GM19328 (cell line): ENCODE measurements around the gene INPP4B.

Experiments used
- ATAC-seq: cut with Tn5 transposase; IDR thresholded peaks from one replicate; pipeline ENCODE4 v1.9.1; 2021; ENCODE audit warnings: mild to moderate bottlenecking, moderate library complexity; ENCODE audit not compliant: unreplicated experiment

INPP4B gene

GRCh38 chr4:142354794-142355420 is 491.2 kb downstream of the INPP4B start:
- ATAC-seq: no peak

DNA sequence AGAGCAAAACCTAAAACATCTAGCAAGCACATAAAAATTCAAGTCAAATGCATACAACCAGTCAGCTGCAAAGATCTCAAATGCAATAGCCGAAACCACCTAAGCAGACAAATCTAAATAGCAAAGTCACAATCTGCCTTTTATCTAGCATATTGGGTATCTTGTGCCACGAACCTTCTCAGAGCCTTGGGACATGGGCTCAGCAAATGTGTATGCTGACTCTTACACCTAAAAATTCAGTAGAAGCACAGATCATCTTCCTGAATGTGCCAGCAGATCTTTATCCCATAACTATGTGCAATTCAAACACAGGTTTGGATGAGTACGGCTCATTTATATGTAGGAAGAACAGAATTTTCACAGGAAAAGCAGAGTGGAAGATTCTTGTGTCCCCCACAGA is 492.1 kb downstream of the INPP4B start:
- ATAC-seq: no peak

DNA sequence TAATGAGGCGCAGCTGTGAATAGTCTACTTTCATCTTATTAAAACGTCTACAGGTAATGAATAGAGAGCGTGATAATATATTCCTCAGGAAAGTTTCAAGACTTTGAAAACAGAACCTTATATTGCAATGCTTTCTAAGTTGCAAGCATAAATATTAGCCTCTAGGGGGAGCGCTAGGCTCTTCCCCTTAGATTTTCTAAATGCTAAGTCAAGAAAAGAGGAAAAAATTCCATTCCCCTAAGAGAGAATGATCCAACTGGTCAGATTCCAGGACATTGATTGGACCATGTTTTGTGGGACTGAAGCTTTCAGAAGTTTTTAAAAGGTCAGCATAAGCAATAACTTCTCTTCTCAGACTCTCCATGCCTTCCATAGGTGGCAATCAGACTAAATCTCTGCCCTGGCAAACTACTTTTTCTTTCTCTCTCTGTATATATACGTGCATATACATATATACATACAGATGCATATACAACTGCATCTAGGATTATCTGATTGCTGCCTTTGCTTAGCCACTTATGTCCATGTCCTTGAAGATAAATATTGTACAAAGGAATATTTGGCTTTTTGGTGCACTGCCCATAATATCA is 492.9 kb downstream of the INPP4B start:
- peak; percentile 53 for ATAC-seq

DNA sequence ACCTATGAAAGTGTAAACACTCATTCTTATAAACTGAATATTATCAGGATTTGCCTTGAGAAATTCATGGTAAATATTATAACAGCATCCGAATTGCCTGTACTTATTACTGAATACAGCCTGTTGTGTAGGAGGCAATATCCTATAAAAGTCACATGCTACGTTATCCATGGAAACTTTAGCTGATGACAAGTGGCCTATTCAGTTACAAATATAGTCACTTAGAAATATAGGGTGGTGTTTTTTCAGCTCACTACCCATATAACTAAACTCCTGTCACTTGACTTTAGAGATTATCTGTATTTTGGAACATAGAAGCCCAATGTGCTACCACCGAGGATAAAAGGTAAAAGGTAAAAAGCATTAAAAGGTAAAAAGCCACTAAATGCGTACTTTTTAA is 493.4 kb downstream of the INPP4B start:
- no peak for ATAC-seq

- no peak for ATAC-seq
Measured at GRCh38 chr4:142351958-142352357, 494.1 kb downstream of the INPP4B start.

GRCh38 chr4:142350871-142351270 is 495.2 kb downstream of the INPP4B start:
- ATAC-seq: no peak

GRCh38 chr4:142348613-142349021 is 497.5 kb downstream of the INPP4B start:
- ATAC-seq: no peak

- ATAC-seq: no peak
Measured at GRCh38 chr4:142347241-142347640, 498.9 kb downstream of the INPP4B start.

DNA sequence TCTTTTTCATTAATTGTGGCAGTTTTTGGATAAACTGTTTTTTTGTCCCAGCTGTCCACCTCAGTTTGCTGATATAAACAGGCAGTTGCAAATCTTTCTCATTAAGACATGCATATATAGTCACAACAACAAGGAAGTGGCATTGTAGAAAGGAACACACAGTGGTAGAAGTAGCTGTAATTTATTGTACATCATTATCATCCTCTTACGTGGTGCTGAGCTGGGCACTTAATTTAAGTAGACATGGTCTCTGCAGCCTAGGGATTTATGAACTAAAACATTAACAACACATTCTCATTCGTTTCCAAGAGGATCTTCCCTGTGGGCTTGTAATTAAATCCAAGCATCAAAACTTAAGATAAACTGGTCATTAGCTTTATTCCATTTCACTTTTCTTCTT is 500.2 kb downstream of the INPP4B start:
- no peak for ATAC-seq

GRCh38 chr4:142341268-142341667 is 504.8 kb downstream of the INPP4B start:
- ATAC-seq: no peak

GRCh38 chr4:142339053-142339452 is 507.0 kb downstream of the INPP4B start:
- ATAC-seq: no peak

DNA sequence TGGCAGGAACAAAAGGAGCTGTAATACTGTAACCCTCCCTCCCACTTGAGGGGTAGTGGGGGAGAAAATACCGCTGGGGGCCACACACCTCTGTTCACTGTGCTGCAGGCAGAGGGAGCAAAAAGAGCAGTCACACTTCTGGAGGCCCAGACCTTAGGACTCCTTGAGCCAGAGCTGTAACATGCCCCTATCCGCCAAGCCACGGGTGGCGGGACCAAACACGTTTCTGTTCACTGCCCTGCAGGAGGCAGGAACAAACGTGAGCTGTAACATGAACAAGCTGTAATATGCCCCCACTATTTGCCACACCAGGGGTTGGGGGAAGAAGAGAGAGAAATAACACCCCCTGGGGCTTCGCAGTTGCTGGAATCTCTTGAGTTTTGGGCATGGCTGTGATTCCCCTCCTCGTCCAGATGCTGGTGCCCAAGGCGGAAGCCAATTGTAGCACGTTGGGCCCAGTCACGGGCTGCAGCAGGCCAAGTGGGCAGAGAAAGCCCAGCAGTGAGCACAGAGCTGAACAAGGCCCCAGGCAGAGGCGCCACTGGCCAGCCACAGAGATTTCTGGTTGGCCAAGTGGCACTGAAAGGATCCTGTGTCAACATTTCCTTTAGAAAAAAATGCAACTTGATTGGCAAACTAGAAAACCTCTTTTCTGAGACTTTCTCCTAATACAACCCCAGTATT is 509.7 kb downstream of the INPP4B start:
- no peak for ATAC-seq

DNA sequence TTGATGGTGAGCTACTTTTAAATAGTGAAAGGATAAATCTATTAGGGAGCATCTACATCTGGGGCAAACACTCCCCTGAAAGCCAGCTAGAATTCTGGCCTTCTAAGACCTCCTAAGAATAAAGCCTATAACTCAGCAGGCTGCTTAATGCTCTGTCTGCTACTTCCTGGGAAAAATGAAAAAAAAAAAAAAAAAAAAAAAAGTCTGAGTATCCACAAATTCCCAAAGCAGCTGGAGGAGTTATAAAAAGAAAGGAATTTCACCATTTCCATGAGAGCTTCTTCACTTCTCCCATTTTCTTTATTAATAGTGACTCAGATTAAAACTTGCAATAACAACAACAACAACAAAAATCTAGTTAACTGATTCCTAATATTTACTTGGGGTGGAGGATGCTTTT is 511.2 kb downstream of the INPP4B start:
- ATAC-seq: no peak

GRCh38 chr4:142331646-142332045 is 514.5 kb downstream of the INPP4B start:
- no peak for ATAC-seq

GRCh38 chr4:142331132-142331531 is 515.0 kb downstream of the INPP4B start:
- ATAC-seq: no peak

- no peak for ATAC-seq
Measured at GRCh38 chr4:142330311-142330710, 515.8 kb downstream of the INPP4B start.

DNA sequence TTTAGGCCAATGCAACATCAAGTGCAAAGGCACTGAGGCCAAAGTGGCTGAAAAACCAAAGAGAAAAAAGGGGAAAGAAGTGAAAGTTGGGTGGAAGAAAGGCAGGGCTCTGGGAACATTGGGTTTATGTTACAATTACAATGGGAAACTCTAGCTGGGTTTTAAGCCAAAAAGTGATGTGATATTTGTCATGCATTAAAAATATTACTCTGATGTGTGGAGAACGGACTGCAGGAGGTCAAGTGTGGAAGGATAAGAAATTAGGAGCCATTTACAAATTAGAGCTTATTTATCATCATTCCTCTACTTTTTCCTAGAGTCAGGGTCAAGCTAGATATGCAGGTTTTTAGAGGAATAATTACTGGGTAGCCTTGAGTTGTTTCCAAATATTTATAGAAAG is 516.8 kb downstream of the INPP4B start:
- ATAC-seq: no peak

DNA sequence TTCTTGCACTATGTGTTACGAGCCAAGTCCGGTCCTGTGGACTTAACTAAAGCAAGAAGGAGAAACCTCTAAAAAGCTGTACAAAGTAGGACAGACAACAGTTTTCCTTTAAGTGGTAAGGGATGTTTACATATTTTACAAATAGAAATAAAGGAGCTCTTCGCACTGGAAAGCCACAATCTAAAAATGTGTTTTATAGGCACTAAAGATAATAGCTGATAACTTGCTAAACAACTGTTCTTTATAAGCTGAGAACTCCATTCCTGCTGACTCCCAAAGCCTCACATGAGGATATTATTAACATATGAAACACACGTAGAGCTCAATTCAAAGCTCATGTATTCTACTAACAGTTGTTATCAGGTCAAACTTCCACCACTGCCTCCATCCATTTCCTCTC is 519.9 kb downstream of the INPP4B start:
- ATAC-seq: no peak

GRCh38 chr4:142324572-142324971 is 521.5 kb downstream of the INPP4B start:
- ATAC-seq: no peak

GRCh38 chr4:142322996-142323395 is 523.1 kb downstream of the INPP4B start:
- ATAC-seq: no peak

DNA sequence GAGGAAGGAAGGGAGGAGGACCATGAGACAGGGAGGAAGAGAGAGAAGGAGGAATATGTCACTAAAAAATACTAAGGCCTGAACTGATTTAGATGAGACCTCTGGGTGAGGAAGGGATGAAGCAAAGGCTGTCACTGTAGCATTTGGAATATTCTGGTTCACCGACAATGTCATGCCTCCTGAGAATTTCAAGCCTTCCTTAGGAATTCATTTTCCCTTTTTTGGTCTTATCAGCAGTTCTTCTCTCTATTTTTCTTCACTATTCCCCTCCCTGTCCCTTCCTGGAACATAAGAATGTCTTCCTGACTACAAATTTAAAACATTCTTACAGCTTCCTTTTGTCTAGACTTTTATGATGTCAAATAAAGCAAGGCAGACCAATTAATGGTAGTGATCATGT is 527.8 kb downstream of the INPP4B start:
- no peak for ATAC-seq

GRCh38 chr4:142316913-142317312 is 529.2 kb downstream of the INPP4B start:
- ATAC-seq: no peak
